GM12878 (cell line): Measurements from ENCODE around the gene LYG1. TPM values are rescaled to one million over a fixed set of nuclear protein-coding genes. Genes with fewer than 3 reads are reported as not detected.

ENCODE experiments used
- BCL11A ChIP-seq: IDR thresholded peaks from 2 replicates; pipeline ENCODE4 v1.6.1; 2011; ENCODE audit warnings: low read depth, low read length
- CBX3 ChIP-seq: fragments of 200-600 bp; sonication (generic); IDR thresholded peaks from 2 replicates; pipeline ENCODE4 v1.6.1; 2016; ENCODE audit warnings: low read depth, borderline replicate concordance
- CHD2 ChIP-seq: IDR thresholded peaks from 2 replicates; pipeline ENCODE4 v1.6.1; 2011; ENCODE audit warnings: low read depth, low read length, improper control_type of control experiment, borderline replicate concordance
- CREB1 ChIP-seq: IDR thresholded peaks from 2 replicates; pipeline ENCODE4 v1.6.1; 2012; ENCODE audit warnings: low read depth, mild to moderate bottlenecking, inconsistent platforms
- EP300 ChIP-seq, 2 experiments: fragments of 150-350 bp in 1 of 2; IDR thresholded peaks; 2 replicates each; pipeline ENCODE4 v1.6.1; 2011 to 2012; ENCODE audit warnings: low read depth in 2 of 2, low read length in 2 of 2, borderline replicate concordance in 1 of 2, improper control_type of control experiment in 1 of 2, inconsistent platforms in 1 of 2; ENCODE audit not compliant: control insufficient read depth in 1 of 2
- ESRRA ChIP-seq: IDR thresholded peaks from 2 replicates; pipeline ENCODE4 v1.6.1; 2012; ENCODE audit warnings: mild to moderate bottlenecking, low read length, improper control_type of control experiment
- FOXM1 ChIP-seq: IDR thresholded peaks from 2 replicates; pipeline ENCODE4 v1.6.1; 2012; ENCODE audit warnings: low read depth, mild to moderate bottlenecking, inconsistent platforms, low read length, moderate library complexity
- HDGF ChIP-seq: fragments of 450-650 bp; IDR thresholded peaks from 2 replicates; pipeline ENCODE4 v1.6.1; 2016; ENCODE audit warnings: antibody characterized with exemption
- MYC ChIP-seq: IDR thresholded peaks from 2 replicates; pipeline ENCODE4 v1.6.1; 2011; ENCODE audit warnings: mild to moderate bottlenecking, low read length, moderate library complexity, inconsistent platforms; ENCODE audit not compliant: insufficient read depth, insufficient replicate concordance, insufficient read length, severe bottlenecking
- NFYB ChIP-seq: IDR thresholded peaks from 2 replicates; pipeline ENCODE4 v1.6.1; 2011; ENCODE audit warnings: low read depth, mild to moderate bottlenecking, low read length, improper control_type of control experiment, moderate library complexity; ENCODE audit not compliant: insufficient read depth
- RELA ChIP-seq: fragments of 450-650 bp; IDR thresholded peaks from 2 replicates; pipeline ENCODE4 v1.8.0; 2014; ENCODE audit warnings: borderline replicate concordance; ENCODE audit not compliant: partially characterized antibody
- REST ChIP-seq: IDR thresholded peaks from 2 replicates; pipeline ENCODE4 v1.6.1; 2012; ENCODE audit warnings: mild to moderate bottlenecking, low read depth, low read length
- SIN3A ChIP-seq: IDR thresholded peaks from 2 replicates; pipeline ENCODE4 v1.6.1; 2012; ENCODE audit warnings: low read depth, low read length, improper control_type of control experiment
- SIX5 ChIP-seq: IDR thresholded peaks from 2 replicates; pipeline ENCODE4 v1.6.1; 2011; ENCODE audit warnings: mild to moderate bottlenecking, low read depth, low read length, moderate library complexity; ENCODE audit not compliant: severe bottlenecking
- SMAD5 ChIP-seq: IDR thresholded peaks from 2 replicates; pipeline ENCODE4 v1.6.1; 2016; ENCODE audit warnings: antibody characterized with exemption, low read depth
- STAT1 ChIP-seq: fragments of 450-650 bp; conservative IDR thresholded peaks from 2 replicates; pipeline ENCODE4 v1.6.1; 2014; ENCODE audit warnings: antibody characterized with exemption, mild to moderate bottlenecking
- TAF1 ChIP-seq: IDR thresholded peaks from 2 replicates; pipeline ENCODE4 v1.6.1; 2011; ENCODE audit warnings: mild to moderate bottlenecking, low read depth, low read length, borderline replicate concordance
- TARDBP ChIP-seq: IDR thresholded peaks from 2 replicates; pipeline ENCODE4 v1.6.1; 2016; ENCODE audit warnings: borderline replicate concordance
- TCF12 ChIP-seq: IDR thresholded peaks from 2 replicates; pipeline ENCODE4 v1.6.1; 2011; ENCODE audit warnings: low read depth, mild to moderate bottlenecking, low read length
- YY1 ChIP-seq: IDR thresholded peaks from 2 replicates; pipeline ENCODE4 v1.6.1; 2011; ENCODE audit warnings: low read depth, mild to moderate bottlenecking, low read length
- ZZZ3 ChIP-seq: IDR thresholded peaks from 2 replicates; pipeline ENCODE4 v1.6.1; 2011; ENCODE audit warnings: low read depth; ENCODE audit not compliant: control insufficient read depth, insufficient read length
- polyA plus RNA-seq, 11 experiments: library from polyadenylated mRNA; depleted of rRNA in 4 of 11; unstranded in 6 of 11; stranded (reverse) in 5 of 11; fragments of >200 nt; fragmentation: Nextera tagmentation in 4 of 11; fragmentation: Illumina TruSeq in 1 of 11; extraction: Ambion mirVana in 4 of 11; extraction: Trizol in 1 of 11; gene quantifications; 1 replicate in 1 of 11; 2 replicates in 10 of 11; pipeline versions ENCODE4 v1.2.1 to v1.2.3, GENCODE V29; 2011 to 2016; ENCODE audit warnings: inconsistent platforms in 2 of 11, missing spikeins in 2 of 11, low read depth in 1 of 11
- total RNA-seq, 4 experiments: library from RNA; depleted of rRNA in 3 of 4; stranded (reverse); fragments of >200 nt in 3 of 4; fragmentation: Illumina TruSeq in 1 of 4; extraction: Trizol in 1 of 4; gene quantifications; 2 replicates each; pipeline versions ENCODE4 v1.2.1 to v1.2.3, GENCODE V29; 2013 to 2021
- TF ChIP-seq, protein P1 (sequence below): IDR thresholded peaks from 2 replicates; pipeline ENCODE4 v1.6.1; 2012; ENCODE audit warnings: low read depth, low read length, improper control_type of control experiment
- TF ChIP-seq, protein P2 (sequence below): IDR thresholded peaks from 2 replicates; pipeline ENCODE4 v1.6.1; 2011; ENCODE audit warnings: low read depth, mild to moderate bottlenecking, low read length, moderate library complexity, borderline replicate concordance; ENCODE audit errors: extremely low read depth
- TF ChIP-seq, protein P3 (sequence below): IDR thresholded peaks from 2 replicates; pipeline ENCODE4 v1.6.1; 2011; ENCODE audit warnings: low read depth, low read length, improper control_type of control experiment, borderline replicate concordance

LYG1 gene
- total and polyA plus RNA-seq, 10 of the 15 experiments (the other 5 are each of a cell fraction or from before 2014, with no cell fraction given): 0.27 to 1.3 (median 0.79) TPM; not detected in 1

- TF ChIP-seq EP300 (IDR thresholded peaks at IDR 0.05; ENCODE audit: borderline replicate concordance in 1 of 2, control insufficient read depth in 1 of 2, low read depth in 2 of 2, low read length in 2 of 2) (peak; percentile 41 to 56; a peak in 3 of 4 replicates), FOXM1 (peak; percentile 73), TAF1 (peak; percentile 90), NFYB (peak; percentile 48; the same call in 1 of the 2 replicates), CBX3 (no peak), CHD2 (peak; percentile 98), MYC (peak; percentile 51), RELA (peak; percentile 83), CREB1 (peak; percentile 71), STAT1 (no peak), YY1 (peak; percentile 91), TARDBP (peak; percentile 96), SIN3A (peak; percentile 90), ZZZ3 (no peak), REST (0 out of 2 replicates have a peak, but pooled peaks have one; percentile 10), ESRRA (0 out of 2 replicates have a peak, but pooled peaks have one; percentile 65), SIX5 (peak; percentile 97), SMAD5 (peak; percentile 89), TCF12 (peak; percentile 98), BCL11A (peak; percentile 64; the same call in 1 of the 2 replicates), HDGF (0 out of 2 replicates have a peak, but pooled peaks have one; percentile 76)
- TF ChIP-seq, protein P1, sequence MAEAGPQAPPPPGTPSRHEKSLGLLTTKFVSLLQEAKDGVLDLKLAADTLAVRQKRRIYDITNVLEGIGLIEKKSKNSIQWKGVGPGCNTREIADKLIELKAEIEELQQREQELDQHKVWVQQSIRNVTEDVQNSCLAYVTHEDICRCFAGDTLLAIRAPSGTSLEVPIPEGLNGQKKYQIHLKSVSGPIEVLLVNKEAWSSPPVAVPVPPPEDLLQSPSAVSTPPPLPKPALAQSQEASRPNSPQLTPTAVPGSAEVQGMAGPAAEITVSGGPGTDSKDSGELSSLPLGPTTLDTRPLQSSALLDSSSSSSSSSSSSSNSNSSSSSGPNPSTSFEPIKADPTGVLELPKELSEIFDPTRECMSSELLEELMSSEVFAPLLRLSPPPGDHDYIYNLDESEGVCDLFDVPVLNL: no peak; the same call in 1 of the 2 replicates
- TF ChIP-seq, protein P2, sequence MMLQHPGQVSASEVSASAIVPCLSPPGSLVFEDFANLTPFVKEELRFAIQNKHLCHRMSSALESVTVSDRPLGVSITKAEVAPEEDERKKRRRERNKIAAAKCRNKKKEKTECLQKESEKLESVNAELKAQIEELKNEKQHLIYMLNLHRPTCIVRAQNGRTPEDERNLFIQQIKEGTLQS: no peak
- TF ChIP-seq, protein P3, sequence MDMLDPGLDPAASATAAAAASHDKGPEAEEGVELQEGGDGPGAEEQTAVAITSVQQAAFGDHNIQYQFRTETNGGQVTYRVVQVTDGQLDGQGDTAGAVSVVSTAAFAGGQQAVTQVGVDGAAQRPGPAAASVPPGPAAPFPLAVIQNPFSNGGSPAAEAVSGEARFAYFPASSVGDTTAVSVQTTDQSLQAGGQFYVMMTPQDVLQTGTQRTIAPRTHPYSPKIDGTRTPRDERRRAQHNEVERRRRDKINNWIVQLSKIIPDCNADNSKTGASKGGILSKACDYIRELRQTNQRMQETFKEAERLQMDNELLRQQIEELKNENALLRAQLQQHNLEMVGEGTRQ: no peak
These were observed 35.2 kb upstream of the LYG1 start, which contains the start of gene TXNDC9 (continued) for GRCh38 chr2:99335911-99336803.
